Lower leg skin (tissue), 4 donors: ENCODE measurements around the gene DUXB. TPM values are rescaled to one million over a fixed set of nuclear protein-coding genes. Genes with fewer than 3 reads are reported as not detected.

Source experiments
- DNase-seq, 2 donors: peaks; one replicate each; pipeline ENCODE4 v3.0.0-alpha.2; 2019; ENCODE audit warnings: low spot score in 2 of 2
- H3K4me3 ChIP-seq: fragments of 200-600 bp; sonication (generic); 2 replicates; pipeline ENCODE4 v1.5.1; 2017; ENCODE audit warnings: mild to moderate bottlenecking, low read depth; ENCODE audit not compliant: poor library complexity, severe bottlenecking
- POLR2A ChIP-seq, 2 donors: fragments of 450-650 bp; IDR thresholded peaks; one replicate each; pipeline ENCODE4 v1.6.1; 2016 to 2017; ENCODE audit warnings: antibody characterized with exemption in 2 of 2, mild to moderate bottlenecking in 1 of 2, moderate library complexity in 1 of 2
- WGBS, 2 donors: methylation state at CpG; one replicate each; pipeline ENCODE4 v1.1.5; 2018; 5-methylcytosine and 5-hydroxymethylcytosine counted together
- intact Hi-C: fragments of 100-400 bp; cut with DNase I; formaldehyde crosslinking; loops from one replicate; pipeline ENCODE4 v1.15.0; 2023; ENCODE audit warnings: low total_unique reads
- total RNA-seq, 4 donors: library from RNA; depleted of rRNA; stranded (reverse); fragments of >200 nt; gene quantifications; one replicate each; pipeline ENCODE4 v1.1.0, GENCODE V29; 2016
- TF ChIP-seq, protein P1 (sequence below), 3 donors: fragments of 450-650 bp; IDR thresholded peaks; one replicate each; pipeline ENCODE4 v1.5.1; 2016; ENCODE audit warnings: antibody characterized with exemption in 3 of 3, mild to moderate bottlenecking in 3 of 3, moderate library complexity in 2 of 3

The DUXB gene
- total RNA-seq, 4 donors from 2014 or later, result not detected

DNA sequence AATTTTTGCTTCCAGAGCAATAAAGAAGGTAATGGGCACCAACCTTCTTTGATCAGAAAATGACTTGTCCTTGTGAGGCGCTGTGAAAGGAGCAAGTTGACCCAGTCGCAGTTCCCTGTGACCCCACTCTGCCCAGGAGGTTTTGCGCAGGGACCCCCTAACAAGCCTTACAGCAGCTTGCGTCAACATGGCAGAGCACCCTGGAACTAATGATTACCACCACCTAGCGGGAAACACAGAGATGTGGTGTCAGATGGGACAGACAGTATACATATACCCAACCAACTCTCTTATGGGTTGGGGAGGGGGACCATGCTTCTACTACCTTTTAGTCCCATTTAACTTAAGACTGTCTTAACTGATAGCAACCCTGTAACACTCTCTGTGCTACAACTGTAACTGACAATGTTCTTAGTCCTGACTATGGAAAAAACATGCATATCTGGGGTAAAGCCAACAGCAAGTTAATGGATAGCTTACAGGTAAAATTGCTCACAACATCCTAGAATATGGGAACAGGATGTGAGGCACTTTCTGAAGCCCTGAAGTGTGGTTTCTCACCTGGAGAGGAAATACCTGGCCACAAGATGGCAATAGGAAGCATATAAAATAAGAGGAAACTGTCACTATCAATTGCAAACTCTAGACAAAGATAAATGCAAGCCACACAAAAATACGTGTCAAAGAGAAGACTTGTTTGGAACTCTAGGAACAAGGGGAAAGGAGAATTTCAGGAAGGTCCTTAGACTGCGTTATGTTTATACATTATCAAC is 56.8 kb downstream of the DUXB start:
- TF ChIP-seq, protein P1, sequence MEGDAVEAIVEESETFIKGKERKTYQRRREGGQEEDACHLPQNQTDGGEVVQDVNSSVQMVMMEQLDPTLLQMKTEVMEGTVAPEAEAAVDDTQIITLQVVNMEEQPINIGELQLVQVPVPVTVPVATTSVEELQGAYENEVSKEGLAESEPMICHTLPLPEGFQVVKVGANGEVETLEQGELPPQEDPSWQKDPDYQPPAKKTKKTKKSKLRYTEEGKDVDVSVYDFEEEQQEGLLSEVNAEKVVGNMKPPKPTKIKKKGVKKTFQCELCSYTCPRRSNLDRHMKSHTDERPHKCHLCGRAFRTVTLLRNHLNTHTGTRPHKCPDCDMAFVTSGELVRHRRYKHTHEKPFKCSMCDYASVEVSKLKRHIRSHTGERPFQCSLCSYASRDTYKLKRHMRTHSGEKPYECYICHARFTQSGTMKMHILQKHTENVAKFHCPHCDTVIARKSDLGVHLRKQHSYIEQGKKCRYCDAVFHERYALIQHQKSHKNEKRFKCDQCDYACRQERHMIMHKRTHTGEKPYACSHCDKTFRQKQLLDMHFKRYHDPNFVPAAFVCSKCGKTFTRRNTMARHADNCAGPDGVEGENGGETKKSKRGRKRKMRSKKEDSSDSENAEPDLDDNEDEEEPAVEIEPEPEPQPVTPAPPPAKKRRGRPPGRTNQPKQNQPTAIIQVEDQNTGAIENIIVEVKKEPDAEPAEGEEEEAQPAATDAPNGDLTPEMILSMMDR (IDR thresholded peaks at IDR 0.05), result no peak
- TF ChIP-seq POLR2A (IDR thresholded peaks at IDR 0.05), result no peak
- intact Hi-C loops, result loop anchor here (10.0 kb wide), 1 partner anchor 120 kb away; no protein-coding TSS in a partner anchor
- H3K4me3 ChIP-seq, result no peak overlapping the region
- DNase-seq, result no peak
- WGBS, 2 donors, result 87 to 88% methylated on average over 7 of the region's 7 CpGs

Other genes starting within 250 kb of the DUXB start
- gene TMEM170A, start 236.8 kb downstream of the DUXB start, total RNA-seq, result 10 to 100 TPM; 13.6 to 15.7 (median 15.0) TPM
- under 1 TPM in 3 of 4 donors, not detected in 1; 0.11 to 0.56 (median 0.16) TPM for gene CHST6, start 206.0 kb downstream of the DUXB start, total RNA-seq
- gene CHST5, start 165.4 kb downstream of the DUXB start, total RNA-seq, result under 1 TPM in 1 of 4 donors, not detected in 3; 0.83 TPM
- gene TMEM231, start 145.2 kb downstream of the DUXB start, total RNA-seq, result 10 to 100 TPM in 1 of 4 donors, 1 to 10 TPM in 3; 2.6 to 12.8 (median 6.7) TPM
- 100 to 1,000 TPM; 119 to 176 (median 149) TPM for gene GABARAPL2, start 135.1 kb downstream of the DUXB start, total RNA-seq
- gene ADAT1, start 78.2 kb downstream of the DUXB start, total RNA-seq, result 10 to 100 TPM; 36.5 to 48.9 (median 42.1) TPM
- gene KARS1, start 53.8 kb downstream of the DUXB start, total RNA-seq, result 100 to 1,000 TPM in 2 of 4 donors, 10 to 100 TPM in 2; 88.6 to 110 (median 100) TPM
- gene TERF2IP, start 53.7 kb downstream of the DUXB start, total RNA-seq, result 10 to 100 TPM; 72.6 to 97.2 (median 85.2) TPM
- gene CPHXL2, start 24.5 kb downstream of the DUXB start, total RNA-seq, result not detected
- not detected for gene CPHXL, start 25.0 kb upstream of the DUXB start, total RNA-seq